ENCODE data around the gene MACROD2.
A peak's percentile ranks its signal among the peaks of the same experiment; 100 is the strongest.

The MACROD2 gene

DNA sequence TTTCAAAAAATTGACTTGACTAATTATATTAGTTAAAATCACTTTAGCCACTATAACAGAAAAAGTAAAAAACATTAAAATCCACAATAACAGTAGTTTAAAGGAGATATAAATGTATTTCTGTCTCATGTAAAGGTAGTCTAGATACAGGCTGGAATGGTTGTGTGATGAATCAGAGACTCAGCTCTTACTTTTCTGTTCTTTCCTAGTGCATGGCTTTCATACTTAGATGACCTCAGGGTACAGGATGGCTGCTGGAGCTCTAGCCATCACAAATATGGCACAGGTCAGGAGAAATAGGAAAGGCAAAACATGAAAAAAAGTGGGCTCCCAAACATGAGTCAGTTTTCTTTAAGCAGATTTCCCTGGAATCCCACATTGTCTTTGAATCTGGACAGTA is 499.8 kb downstream of the MACROD2 start (continued):
- TF ChIP-seq, protein P1, sequence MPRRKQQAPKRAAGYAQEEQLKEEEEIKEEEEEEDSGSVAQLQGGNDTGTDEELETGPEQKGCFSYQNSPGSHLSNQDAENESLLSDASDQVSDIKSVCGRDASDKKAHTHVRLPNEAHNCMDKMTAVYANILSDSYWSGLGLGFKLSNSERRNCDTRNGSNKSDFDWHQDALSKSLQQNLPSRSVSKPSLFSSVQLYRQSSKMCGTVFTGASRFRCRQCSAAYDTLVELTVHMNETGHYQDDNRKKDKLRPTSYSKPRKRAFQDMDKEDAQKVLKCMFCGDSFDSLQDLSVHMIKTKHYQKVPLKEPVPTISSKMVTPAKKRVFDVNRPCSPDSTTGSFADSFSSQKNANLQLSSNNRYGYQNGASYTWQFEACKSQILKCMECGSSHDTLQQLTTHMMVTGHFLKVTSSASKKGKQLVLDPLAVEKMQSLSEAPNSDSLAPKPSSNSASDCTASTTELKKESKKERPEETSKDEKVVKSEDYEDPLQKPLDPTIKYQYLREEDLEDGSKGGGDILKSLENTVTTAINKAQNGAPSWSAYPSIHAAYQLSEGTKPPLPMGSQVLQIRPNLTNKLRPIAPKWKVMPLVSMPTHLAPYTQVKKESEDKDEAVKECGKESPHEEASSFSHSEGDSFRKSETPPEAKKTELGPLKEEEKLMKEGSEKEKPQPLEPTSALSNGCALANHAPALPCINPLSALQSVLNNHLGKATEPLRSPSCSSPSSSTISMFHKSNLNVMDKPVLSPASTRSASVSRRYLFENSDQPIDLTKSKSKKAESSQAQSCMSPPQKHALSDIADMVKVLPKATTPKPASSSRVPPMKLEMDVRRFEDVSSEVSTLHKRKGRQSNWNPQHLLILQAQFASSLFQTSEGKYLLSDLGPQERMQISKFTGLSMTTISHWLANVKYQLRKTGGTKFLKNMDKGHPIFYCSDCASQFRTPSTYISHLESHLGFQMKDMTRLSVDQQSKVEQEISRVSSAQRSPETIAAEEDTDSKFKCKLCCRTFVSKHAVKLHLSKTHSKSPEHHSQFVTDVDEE (CRISPR knock-in tag; IDR thresholded peaks at IDR 0.05) = no peak

DNA sequence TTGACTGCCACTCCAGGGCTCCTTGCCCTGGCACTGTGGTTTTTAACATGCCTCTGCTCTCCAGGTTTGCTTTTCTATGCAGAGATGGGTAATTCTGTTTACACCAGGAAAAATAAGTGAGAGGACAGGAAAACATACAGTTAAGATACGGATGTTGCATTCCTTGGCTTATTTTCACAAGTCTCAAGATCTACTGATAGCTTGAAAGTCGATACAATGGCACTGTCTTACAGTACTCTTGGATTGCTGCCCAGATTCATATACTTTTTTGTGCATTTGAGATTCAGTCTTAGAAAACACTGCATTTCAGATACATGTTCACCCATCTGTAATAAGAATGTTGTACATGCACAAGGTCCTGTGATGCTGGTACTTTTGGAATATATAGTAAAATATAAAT is 501.7 kb downstream of the MACROD2 start:
- TF ChIP-seq ZNF565 (CRISPR knock-in tag; conservative IDR thresholded peaks at IDR 0.05; ENCODE audit: low read depth) = no peak
- TF ChIP-seq, protein P2, sequence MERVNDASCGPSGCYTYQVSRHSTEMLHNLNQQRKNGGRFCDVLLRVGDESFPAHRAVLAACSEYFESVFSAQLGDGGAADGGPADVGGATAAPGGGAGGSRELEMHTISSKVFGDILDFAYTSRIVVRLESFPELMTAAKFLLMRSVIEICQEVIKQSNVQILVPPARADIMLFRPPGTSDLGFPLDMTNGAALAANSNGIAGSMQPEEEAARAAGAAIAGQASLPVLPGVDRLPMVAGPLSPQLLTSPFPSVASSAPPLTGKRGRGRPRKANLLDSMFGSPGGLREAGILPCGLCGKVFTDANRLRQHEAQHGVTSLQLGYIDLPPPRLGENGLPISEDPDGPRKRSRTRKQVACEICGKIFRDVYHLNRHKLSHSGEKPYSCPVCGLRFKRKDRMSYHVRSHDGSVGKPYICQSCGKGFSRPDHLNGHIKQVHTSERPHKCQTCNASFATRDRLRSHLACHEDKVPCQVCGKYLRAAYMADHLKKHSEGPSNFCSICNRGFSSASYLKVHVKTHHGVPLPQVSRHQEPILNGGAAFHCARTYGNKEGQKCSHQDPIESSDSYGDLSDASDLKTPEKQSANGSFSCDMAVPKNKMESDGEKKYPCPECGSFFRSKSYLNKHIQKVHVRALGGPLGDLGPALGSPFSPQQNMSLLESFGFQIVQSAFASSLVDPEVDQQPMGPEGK (CRISPR knock-in tag; IDR thresholded peaks at IDR 0.05; ENCODE audit: borderline replicate concordance) = no peak
- TF ChIP-seq ZNF8 (CRISPR knock-in tag; IDR thresholded peaks at IDR 0.05) = no peak
- no peak for TF ChIP-seq ARNTL (CRISPR knock-in tag; IDR thresholded peaks at IDR 0.05; ENCODE audit: borderline replicate concordance, low read depth)
- TF ChIP-seq TOX (CRISPR knock-in tag; IDR thresholded peaks at IDR 0.05; ENCODE audit: borderline replicate concordance) = no peak
- TF ChIP-seq PPARA (CRISPR knock-in tag; IDR thresholded peaks at IDR 0.05; ENCODE audit: borderline replicate concordance) = no peak
- no peak for TF ChIP-seq CSDC2 (CRISPR knock-in tag; IDR thresholded peaks at IDR 0.05)
- TF ChIP-seq RARB (CRISPR knock-in tag; IDR thresholded peaks at IDR 0.05) = no peak
- no peak for TF ChIP-seq ISL1 (CRISPR knock-in tag; IDR thresholded peaks at IDR 0.05)
- TF ChIP-seq ZC3H10 (CRISPR knock-in tag; IDR thresholded peaks at IDR 0.05) = no peak
- TF ChIP-seq, protein P3, sequence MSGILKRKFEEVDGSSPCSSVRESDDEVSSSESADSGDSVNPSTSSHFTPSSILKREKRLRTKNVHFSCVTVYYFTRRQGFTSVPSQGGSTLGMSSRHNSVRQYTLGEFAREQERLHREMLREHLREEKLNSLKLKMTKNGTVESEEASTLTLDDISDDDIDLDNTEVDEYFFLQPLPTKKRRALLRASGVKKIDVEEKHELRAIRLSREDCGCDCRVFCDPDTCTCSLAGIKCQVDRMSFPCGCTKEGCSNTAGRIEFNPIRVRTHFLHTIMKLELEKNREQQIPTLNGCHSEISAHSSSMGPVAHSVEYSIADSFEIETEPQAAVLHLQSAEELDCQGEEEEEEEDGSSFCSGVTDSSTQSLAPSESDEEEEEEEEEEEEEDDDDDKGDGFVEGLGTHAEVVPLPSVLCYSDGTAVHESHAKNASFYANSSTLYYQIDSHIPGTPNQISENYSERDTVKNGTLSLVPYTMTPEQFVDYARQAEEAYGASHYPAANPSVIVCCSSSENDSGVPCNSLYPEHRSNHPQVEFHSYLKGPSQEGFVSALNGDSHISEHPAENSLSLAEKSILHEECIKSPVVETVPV (CRISPR knock-in tag; IDR thresholded peaks at IDR 0.05) = no peak
- TF ChIP-seq, protein P1 (CRISPR knock-in tag; IDR thresholded peaks at IDR 0.05) = no peak
- TF ChIP-seq, protein P4, sequence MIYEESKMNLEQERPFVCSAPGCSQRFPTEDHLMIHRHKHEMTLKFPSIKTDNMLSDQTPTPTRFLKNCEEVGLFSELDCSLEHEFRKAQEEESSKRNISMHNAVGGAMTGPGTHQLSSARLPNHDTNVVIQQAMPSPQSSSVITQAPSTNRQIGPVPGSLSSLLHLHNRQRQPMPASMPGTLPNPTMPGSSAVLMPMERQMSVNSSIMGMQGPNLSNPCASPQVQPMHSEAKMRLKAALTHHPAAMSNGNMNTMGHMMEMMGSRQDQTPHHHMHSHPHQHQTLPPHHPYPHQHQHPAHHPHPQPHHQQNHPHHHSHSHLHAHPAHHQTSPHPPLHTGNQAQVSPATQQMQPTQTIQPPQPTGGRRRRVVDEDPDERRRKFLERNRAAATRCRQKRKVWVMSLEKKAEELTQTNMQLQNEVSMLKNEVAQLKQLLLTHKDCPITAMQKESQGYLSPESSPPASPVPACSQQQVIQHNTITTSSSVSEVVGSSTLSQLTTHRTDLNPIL (CRISPR knock-in tag; IDR thresholded peaks at IDR 0.05; ENCODE audit: low read depth) = no peak
- TF ChIP-seq SNAI2 (CRISPR knock-in tag; IDR thresholded peaks at IDR 0.05) = no peak
- TF ChIP-seq BACH2 (CRISPR knock-in tag; IDR thresholded peaks at IDR 0.05; ENCODE audit: borderline replicate concordance) = no peak
- TF ChIP-seq TCF4 (CRISPR knock-in tag; IDR thresholded peaks at IDR 0.05; ENCODE audit: borderline replicate concordance) = no peak
- no peak for TF ChIP-seq OSR1 (CRISPR knock-in tag; IDR thresholded peaks at IDR 0.05)
- no peak for TF ChIP-seq ESRRG (CRISPR knock-in tag; IDR thresholded peaks at IDR 0.05)
- TF ChIP-seq, protein P5, sequence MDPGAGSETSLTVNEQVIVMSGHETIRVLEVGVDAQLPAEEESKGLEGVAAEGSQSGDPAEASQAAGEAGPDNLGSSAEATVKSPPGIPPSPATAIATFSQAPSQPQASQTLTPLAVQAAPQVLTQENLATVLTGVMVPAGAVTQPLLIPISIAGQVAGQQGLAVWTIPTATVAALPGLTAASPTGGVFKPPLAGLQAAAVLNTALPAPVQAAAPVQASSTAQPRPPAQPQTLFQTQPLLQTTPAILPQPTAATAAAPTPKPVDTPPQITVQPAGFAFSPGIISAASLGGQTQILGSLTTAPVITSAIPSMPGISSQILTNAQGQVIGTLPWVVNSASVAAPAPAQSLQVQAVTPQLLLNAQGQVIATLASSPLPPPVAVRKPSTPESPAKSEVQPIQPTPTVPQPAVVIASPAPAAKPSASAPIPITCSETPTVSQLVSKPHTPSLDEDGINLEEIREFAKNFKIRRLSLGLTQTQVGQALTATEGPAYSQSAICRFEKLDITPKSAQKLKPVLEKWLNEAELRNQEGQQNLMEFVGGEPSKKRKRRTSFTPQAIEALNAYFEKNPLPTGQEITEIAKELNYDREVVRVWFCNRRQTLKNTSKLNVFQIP (CRISPR knock-in tag; IDR thresholded peaks at IDR 0.05; ENCODE audit: borderline replicate concordance, low read depth) = no peak
- no peak for TF ChIP-seq ZNF70 (CRISPR knock-in tag; IDR thresholded peaks at IDR 0.05)
- peak; percentile 65 for ATAC-seq
